ENCODE data around the gene AOAH. TPM values are rescaled to one million over a fixed set of nuclear protein-coding genes. Genes with fewer than 3 reads are reported as not detected.
"Not testable (repeated sequence)": the region's sequence is repeated elsewhere in the genome, so short reads cannot be mapped to it uniquely, and the experiment has no call there.

Gene AOAH
- total RNA-seq, 1 donor from 2014 or later: not detected

DNA sequence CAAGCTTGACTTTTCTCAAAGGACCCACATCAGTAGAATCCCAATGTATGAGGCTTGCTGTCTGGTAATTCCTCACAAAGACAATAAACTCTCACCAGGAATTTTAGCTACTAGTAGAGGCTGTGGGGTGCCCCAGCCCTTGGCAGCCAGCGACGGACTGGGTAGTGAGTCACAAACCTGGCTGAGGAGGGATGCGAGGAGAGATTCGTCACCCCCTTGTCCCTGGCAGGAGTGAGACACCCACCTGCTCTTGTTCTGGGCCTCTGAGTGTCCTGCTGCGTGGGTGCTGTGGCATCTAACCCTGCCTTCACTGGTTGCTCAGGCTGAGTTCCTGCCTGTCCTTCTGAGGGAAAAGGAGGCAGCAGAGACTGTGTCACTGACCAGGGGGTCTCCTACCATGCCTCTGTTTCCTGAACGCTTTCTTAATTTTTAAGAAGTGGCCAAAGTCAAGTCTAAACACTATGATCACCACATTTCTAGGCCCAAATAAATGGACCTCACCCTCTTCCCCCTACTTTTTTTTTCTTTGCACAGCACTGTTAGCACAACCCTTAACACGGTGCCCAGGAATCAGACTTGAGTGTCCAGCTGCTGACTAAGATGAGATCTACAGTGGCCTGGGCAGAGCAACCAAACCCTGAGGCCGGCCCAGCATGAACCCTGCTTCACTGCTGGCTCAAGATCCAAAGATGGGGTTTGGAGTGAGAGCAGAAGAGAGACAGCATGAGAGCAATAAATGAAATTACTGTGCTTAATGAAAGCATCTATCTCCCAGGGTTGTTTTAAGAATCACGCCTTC lies 188.2 kb downstream of the AOAH start:
- no peak for DNase-seq

DNA sequence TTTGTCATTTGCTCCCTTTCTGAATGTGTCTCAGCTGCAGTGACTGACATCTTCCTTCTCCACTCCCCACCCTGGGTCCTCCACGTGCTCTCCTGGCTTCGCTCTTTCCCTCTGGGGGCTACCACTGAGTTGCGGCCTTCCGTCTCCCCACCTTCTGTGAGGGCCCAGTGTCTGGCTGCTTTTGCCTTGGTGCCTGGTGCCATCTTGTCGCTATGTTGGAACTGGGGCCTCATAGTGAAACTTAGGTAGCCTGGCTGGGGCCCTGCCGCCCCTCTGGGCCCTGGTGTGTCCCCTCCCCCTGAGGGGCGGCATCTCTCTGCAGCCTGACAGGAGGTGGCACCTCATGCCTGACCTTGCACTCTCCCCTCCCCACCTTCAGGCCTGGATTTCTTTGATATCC lies 190.6 kb downstream of the AOAH start:
- DNase-seq: no peak

DNA sequence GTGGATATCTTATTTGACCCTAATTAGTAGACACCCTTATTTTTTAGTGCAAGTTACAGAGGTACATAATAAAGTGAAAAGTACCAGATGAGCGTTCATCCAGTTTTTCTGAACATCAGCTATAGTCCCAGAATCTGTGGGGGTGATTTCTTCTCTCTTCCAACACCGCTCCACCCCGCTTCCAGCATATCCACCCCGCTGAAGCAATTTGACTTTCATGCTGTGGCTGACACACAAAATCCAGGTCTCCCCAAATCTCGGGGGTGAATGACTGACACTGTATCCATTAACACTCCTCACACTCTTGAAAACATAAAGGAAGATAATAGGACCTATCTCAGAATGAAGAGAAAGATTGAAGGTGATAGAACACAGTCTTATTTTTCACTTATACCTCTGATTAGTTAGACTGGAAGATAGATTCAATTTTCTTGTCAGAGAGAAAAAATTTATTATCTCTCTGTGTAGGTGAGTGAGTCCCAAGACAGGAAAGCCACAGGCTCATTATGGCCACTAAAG lies 191.3 kb downstream of the AOAH start:
- no peak for DNase-seq

- no peak for DNase-seq
Observed at GRCh38 chr7:36531951-36532350, 192.3 kb downstream of the AOAH start.

GRCh38 chr7:36530456-36530855 lies 193.8 kb downstream of the AOAH start:
- DNase-seq: no peak

DNA sequence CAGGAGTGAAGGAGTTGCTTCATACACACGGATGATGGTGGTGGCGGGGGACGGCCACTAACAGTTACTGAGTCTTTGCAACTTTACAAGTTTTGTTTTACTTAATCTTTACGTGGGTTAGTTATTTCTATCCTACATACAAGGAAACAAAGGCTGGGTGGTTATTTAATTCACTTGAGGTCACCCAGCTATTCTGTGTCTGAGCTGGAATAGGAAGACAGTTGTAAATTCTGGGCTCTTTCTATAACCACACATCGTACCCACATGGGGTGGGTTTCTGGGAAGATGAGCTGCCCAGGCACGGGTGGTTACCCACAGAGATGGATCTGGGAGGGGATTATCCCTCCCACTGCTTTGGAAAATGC lies 196.8 kb downstream of the AOAH start:
- no peak for DNase-seq

- DNase-seq: peak; percentile 48
Observed at GRCh38 chr7:36526863-36527548, 197.3 kb downstream of the AOAH start.

DNA sequence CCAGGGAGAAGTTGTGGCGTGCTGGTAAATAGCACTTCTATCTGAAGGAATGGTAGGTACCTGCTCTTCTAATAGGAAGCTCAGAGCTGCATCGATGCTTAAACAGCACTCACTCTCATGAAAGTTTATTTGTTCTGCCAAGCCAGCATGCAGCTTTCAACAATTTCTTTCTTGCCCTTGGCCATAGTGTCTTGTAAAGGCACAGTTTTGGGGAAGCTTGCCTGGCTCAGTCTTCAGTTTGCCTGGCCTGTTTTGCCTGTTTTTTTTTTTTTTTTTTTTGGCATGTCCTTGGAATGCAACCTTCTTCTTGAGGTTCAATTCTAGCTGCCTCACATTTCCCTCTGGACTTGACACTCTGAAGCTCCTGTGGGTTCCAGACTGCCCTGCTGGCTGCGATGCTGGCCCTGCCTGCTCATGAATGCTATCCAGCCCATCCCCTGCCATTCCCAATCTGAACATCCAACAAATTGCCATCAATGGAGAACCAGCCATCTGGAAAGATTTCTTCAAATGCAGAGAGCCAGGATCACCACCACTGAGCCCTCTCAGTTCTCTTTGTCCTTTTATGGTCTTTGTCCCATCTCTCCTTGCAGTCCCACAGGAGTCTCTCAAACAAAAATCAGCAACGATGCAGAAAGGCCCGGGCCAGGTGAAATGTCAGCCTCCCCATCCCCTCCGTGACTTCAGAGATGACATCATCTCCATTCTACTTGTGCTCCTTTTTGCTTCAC lies 200.8 kb downstream of the AOAH start:
- DNase-seq: no peak

DNA sequence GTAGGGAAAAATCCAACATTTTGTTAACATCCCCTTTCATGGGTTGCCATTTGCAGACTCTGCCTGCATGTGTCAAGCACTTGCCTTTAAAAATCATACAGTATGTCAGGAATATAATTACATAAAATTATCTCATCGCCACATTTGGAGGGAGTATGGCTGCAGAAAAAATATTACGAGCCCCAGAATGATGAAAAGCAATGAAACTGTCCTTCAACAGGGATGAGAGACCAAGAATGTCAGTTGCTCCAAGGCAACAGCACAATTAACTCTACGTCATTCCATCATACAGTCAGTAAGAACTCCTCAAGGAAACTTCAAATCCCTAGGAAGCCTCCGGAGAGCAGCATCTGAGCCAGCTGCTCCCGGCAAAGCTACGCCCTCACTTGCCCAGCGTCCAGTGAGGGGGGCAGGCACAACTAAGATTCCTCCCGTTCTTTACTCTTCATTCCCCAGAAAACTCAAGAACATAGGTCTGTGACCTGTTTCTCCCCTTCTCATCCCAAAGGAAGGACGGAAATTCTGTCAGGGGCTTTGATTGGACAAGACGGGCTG lies 201.8 kb downstream of the AOAH start:
- no peak for DNase-seq

GRCh38 chr7:36521911-36522310 lies 202.4 kb downstream of the AOAH start:
- no peak for DNase-seq

DNA sequence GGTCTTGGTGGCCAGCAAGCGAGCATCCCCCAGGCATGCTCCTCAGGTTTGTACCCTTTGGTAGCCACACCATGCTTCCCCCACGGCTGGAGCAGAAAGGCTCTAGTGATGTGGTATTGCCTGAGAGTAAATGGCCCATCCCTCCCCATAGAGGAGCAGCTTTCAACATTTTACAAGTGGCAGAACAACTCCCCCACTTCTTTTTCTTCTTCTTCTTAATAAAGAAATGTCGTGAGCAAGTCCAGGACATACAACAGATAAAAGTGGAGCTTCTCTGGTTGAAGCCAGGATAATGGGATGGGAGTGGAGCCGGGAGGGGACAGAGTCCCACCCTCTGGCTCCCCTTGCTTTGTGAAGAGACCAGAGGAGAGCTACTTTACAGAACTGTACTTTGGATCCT lies 203.2 kb downstream of the AOAH start:
- DNase-seq: no peak

GRCh38 chr7:36515847-36516246 lies 208.4 kb downstream of the AOAH start:
- DNase-seq: no peak

- DNase-seq: no peak
Observed at GRCh38 chr7:36514289-36515243, 209.7 kb downstream of the AOAH start.

GRCh38 chr7:36513393-36513792 lies 210.9 kb downstream of the AOAH start:
- DNase-seq: no peak

GRCh38 chr7:36512616-36513015 lies 211.7 kb downstream of the AOAH start:
- DNase-seq: no peak

GRCh38 chr7:36509962-36510361 lies 214.3 kb downstream of the AOAH start:
- no peak for DNase-seq

DNA sequence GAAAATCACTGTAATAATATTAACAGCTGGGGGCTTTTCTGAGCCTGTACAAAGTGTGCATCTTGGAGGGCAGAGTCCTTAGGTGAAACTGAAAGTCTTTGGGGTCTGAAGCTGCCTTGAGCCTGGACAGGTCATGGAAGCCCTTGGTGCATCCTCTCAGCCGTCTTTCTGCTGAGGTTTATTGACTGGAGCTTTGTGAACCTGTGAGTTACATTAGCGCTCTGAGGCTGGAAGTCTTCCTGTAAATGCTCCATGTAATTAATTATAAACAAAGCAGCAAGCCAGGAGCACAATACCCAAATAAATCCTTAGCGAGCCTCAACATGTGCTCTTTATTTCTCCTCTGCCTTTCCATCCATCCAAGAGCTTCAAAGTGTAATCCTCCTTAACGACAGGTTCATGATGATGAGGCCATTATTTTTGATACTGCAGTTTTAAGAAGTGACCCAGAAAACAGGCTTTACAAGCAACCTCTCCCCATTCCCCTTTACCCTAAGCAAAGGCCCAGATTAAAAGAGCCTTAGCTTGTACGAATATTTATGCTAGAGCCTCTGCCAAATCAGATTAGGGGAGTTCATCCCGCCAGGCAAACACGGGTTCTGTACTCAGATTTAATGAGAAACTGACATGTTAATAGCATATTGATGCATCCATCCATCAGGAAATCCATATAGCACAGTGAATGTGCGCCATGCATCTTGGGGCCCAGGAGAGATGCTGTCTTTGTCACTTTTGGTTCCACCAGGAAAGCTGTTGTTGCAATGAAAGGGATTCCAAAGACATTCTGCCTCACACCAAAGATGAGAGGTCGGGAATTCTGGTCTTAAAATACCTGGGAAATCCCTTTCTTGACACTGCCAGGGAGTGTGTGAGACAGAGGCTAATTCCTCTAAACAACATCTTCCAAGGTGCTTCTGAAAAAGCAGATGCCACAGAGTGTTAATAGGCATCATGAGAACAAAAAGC lies 216.5 kb downstream of the AOAH start:
- DNase-seq: no peak

- no peak for DNase-seq
Observed at GRCh38 chr7:36506820-36507219, 217.5 kb downstream of the AOAH start.

DNA sequence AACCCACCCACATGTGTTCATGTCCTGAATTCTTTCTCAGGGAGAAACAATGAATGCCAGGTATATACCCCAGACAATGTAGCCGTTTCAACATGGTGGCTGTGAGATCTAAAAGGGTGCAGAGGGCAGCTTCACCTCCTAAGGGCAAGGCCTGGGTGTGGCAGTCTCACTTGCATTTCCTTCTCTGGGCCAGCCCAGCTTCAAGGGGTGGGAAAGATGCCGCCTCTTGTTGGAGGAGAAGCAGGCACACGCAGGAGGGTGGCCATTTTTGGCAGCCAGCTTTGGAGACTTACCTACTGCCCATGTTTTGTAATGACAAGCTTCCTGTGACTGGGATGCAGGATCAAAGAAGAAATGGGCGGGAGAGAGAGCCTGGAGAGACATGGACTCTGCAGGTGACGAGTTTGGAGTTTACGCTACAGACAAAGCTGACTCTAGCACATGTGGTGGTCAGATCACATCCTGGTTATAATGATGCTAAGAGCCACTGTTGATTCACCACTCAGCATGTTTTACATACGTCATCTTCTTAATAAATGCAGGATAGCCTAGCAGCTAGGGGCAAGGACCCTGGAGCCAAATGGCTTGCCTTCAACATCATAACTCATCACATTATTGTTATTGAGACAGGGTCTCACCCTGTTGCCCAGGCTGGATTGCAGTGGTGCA lies 218.0 kb downstream of the AOAH start:
- no peak for DNase-seq

- DNase-seq: not testable (repeated sequence)
Observed at GRCh38 chr7:36504617-36505016, 219.7 kb downstream of the AOAH start.
